Stimulated activated CD8-positive, alpha-beta memory T cell treated with anti-CD3 and anti-CD28 coated beads, Interleukin-7, amount 100 ng/mL, for 24 hours (primary cell): ENCODE measurements around the gene MAP3K20.
A peak's percentile ranks its signal among the peaks of the same experiment; 100 is the strongest.
"Not testable (repeated sequence)": the region's sequence is repeated elsewhere in the genome, so short reads cannot be mapped to it uniquely, and the experiment has no call there.

Experiments used
- DNase-seq: peaks from one replicate; pipeline ENCODE4 v3.0.0-alpha.2; 2020; ENCODE audit warnings: low read depth

Gene MAP3K20

DNA sequence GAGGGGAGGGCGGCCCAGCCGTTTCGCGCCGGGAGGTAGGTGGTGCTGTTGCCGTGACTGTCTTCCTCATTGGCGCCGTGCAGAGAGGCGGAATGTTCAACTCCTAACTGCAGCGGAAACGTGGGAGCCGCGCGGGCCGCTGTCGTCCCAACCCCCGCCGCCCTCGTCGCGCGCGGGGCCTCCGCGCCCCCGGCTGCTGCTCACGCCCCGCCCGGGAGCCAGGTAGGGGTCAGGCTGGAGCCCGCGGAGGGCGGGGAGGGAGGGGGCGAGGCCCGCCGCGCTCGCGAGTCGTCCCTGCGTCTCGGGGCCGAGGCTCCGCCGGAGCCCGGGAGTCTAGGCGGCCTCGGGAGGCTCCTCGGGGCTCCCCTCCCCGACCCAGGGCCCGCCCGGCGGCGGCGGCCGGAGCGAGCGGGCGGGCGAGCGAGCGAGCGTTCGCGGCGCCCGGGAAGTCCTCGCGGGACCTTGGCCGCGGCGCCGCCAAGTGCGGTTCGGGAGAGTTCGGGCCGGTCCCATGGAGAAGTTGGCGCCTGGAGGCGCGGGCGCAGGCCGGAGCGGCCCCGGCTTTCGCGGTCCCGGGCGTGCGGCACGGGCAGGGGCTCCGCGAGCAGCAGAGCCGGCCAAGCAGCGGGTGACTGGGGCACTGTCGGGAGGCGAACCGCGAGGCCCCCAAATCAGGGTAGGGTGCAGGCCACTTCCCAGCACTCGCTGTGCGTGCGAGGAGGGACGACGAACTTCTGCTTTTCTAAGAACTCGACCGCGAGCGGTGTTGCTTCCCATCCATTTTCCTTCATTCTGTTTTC, at the start of gene MAP3K20:
Gene MAP3K20, plus strand, starts transcription at position 66 of the 800 bp plus-strand sequence. CDS start 15,186 bp downstream, outside the sequence.
- DNase-seq, result no peak

GRCh38 chr2:173026479-173026878, 49.2 kb upstream of the MAP3K20 start:
- DNase-seq, result no peak

GRCh38 chr2:173027181-173028128, 48.2 kb upstream of the MAP3K20 start:
- DNase-seq, result peak; percentile 56

DNA sequence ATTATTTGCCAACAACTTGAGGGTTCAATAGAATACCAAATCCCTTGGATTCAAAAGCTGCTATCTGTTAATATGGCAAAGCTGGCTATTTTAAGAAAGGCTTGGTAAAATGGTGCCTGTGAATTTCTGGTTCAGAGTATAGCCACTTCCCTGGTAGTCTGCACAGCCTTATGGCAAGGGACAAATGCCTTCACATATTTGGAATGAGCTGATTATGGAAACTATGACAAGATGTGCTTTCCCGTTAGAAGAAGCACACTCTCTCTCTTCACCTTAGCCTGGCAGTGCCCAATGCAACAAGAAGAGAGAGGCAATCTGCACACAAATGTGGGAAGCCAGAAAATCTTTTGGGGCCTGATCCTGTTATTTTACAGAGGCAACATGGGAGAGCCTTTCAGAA, 47.5 kb upstream of the MAP3K20 start:
- DNase-seq, result no peak

- no peak for DNase-seq
Measured at GRCh38 chr2:173028671-173029070, 47.0 kb upstream of the MAP3K20 start.

DNA sequence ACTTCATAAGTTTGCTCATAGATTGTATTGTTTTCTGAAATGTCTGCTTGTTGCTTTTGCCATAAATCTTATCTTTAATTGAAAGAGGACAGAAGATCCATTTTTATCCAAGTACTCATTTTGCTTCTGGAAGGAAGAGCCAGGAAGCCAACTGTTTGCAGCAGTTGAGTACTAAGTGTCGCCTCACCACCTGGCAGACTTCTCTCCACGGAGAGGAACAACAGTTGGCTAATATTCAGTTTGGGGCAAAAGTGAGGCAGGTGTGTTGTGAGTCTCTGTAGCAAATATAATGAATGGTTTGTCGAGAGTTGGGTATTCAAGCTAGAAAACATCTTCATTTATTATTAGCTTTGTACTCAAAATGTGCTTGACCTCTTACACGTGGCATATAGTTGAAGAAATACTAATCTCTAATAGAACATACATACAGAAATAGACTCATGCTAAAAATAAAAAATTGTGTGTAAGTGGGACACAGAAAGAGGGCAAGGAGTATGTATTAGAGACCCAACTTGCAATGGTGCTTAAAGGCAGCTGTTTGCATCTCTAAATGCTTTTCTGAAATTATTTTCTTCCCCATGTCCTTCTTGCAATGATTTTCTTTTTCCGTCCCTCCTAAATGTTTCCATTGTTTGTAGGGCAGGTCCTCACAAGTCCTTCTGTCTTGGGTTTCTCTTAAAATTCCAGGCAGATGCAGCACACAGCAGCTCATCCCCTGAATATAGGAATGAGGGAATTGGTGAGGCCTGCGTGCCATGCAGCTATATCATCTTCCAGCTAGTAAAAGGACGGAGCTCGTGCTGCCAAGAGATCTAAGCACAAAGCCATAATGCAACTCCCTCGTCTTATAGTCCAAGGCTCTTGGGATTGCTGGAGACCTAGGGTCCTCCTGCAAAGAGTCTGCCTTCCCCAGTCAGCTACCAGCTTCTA, 44.8 kb upstream of the MAP3K20 start:
- no peak for DNase-seq

DNA sequence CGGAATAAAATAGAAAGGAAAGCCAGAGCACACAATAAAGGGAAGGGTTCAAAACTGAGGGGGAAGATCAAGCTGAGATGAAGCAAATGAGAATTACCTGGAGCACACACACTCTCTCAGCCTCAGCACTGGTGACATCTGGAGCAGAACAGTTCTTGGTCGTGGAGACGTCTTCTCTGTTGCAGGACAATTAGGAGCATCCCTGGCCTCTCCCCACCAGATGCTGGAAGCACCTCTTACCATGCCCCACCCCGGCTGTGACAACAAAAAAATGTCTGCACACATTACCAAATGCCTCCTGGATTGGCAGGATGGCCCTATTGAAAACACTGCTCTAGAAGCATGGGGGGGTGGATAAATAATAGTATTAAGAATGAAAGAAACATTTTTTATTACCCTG, 43.6 kb upstream of the MAP3K20 start:
- no peak for DNase-seq

DNA sequence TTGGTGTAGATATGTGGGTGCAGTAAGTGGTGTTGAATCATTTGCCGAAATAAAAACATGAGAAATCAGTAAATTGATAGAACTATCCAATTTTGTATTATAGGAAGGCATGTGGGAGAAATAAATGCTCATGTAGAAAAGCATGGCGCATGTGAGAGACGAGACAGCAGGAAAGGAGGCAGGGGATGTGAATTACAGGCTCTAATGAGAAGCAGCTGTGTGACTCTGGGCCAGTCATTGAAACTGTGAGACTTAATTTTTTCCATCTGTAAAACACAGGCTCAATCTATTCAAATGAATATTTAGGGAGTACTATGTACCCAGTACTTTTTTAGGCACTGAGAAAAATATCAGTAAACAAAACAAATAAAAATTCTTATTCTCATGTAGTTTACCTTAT, 42.6 kb upstream of the MAP3K20 start:
- DNase-seq, result no peak

GRCh38 chr2:173034143-173034542, 41.5 kb upstream of the MAP3K20 start:
- DNase-seq, result no peak

DNA sequence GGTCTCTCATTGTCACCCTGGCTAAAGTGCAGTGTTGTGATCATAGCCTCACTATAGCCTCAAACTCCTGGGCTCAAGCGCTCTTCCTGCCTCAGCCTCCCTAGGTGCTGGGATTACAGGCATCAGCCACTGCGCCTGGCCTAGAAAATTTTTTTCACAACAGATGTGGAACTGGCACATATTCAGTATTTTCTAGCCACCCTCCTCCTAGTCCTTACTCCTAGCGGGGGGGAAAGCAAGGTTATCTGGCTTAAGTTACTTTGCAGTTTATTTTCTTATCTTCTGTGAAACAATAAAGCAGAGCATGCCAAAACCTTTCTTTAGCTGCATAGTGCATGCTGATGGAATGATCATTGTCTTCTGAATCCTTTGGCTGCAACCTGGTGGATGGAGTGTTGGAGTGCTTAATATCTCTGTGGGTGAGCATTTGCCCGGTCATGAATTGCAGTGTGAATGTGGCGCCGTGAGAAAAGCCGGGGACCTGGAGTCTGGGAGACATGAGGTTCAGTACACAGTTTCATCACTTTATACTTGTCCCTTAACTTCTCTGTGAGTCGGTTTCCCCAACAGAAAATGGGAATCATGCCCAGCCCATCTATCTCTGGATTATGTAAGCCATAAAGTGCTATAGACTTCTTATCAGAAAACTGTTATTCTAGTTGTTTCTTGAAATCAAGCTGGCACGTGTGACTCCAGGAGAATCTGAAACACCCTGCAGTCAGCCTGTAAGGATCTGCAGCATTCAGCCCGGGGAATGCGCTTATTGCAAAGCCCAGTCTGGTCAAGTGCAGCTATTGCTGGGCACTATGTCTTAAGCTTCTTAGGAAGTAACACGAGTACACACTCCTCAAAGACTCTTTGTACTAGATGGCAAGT, 38.2 kb upstream of the MAP3K20 start:
- DNase-seq, result no peak

DNA sequence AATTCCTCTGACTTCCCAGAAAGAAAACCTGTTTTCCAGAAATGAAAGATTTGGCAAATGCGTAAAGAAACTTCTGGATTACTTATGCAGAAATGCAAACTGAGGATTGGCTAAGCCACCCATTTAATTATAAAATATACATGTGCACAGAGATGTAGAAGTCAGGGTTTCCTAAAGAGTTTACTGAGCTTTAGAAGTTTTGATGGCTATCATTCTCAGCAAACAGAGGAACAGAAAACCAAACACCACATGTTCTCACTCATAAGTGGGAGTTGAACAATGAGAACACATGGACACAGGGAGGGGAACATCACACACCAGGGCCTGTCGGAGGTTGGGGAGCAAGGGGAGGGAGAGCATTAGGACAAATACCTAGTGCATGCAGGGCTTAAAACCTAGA, 37.4 kb upstream of the MAP3K20 start:
- DNase-seq, result not testable (repeated sequence)

- no peak for DNase-seq
Measured at GRCh38 chr2:173040729-173041128, 34.9 kb upstream of the MAP3K20 start.

DNA sequence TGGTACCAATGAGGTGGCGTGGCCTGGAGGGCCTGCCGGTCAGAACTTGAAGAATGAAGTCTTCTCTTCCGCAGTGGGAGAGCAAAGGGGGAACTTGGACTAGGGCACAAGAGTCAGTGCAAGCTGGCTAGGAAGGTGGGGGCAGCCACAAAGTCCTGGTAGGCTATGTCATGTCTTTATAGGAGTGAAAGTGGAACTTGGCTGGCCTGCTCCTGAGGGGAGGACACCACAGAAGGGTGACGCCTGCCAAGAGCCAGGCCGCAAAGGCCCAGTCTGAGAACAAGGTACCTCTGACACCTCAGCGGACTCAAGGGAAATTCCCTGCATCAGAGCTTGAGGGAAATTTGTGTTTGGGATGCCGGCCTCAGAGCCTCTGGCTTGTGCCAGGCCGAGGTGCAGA, 32.2 kb upstream of the MAP3K20 start:
- no peak for DNase-seq

GRCh38 chr2:173043897-173044519, 31.6 kb upstream of the MAP3K20 start:
- DNase-seq, result no peak

DNA sequence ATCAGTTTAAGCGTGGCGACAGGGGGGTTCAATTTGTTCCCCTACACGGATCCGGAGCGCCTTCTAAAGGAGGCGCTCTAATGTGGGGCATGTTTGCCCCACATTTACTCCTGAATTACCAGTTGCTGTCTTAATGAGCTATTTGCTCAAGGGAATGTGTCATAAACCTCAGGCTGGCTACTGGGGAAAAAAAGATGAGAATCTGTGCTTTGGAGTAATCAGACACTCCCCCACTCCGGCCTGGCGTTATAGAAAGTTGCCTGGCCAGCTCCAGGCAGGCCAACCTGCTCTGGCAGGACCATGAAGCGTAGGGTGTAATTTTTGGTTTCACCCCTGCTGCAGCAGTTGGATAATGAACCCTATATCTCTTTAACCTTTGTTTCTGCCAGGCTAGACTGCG, 31.0 kb upstream of the MAP3K20 start:
- no peak for DNase-seq

- no peak for DNase-seq
Measured at GRCh38 chr2:173045181-173045580, 30.5 kb upstream of the MAP3K20 start.

GRCh38 chr2:173048522-173048896, 27.1 kb upstream of the MAP3K20 start:
- DNase-seq, result no peak

DNA sequence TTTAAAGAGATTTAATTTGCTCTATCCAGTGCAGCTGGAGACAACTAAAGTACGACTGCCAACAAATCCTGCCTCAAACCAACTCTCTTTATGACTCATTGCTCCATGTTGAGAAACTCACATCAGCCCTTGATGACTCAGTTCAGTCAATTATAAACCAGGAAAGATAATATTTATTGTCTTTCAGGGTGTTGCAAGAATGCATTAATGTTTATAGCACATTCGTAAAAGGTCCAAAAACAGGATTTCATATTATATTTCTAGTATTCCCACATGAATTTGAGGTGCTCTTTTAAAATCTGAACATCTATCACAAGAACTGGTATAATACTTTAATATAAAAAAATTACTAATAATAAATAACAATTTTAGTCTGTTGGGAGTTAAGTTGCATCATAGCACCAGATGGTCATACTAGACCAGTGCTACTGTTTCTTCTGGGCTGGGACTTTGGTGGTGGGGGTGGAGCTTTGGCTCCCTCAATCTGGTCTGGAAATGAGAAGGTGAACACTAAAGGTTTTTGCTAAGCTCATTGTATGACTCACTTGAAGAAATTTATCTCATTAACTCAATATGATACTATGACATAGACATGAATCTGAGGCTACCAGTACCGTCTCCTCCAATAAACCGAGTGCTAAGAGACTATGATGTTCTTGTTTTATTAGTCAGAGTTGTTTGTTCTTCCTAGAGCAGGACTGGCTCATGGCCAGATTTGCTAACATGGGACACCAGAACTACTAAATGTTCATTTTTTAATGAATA, 26.6 kb upstream of the MAP3K20 start:
- no peak for DNase-seq

- DNase-seq, result no peak
Measured at GRCh38 chr2:173049831-173050230, 25.8 kb upstream of the MAP3K20 start.

- no peak for DNase-seq
Measured at GRCh38 chr2:173050684-173051083, 25.0 kb upstream of the MAP3K20 start.
